GM23248 (cell line): ENCODE data around the gene RIN1. TPM values are rescaled to one million over a fixed set of nuclear protein-coding genes. Genes with fewer than 3 reads are reported as not detected.

Experiments
- DNase-seq: peaks from one replicate; pipeline ENCODE4 v3.0.0-alpha.2; 2015
- H2AFZ ChIP-seq: fragments of 200-600 bp; sonication (generic); 2 replicates; pipeline ENCODE4 v1.6.1; 2016; ENCODE audit warnings: antibody characterized with exemption
- H3F3A ChIP-seq: fragments of 200-600 bp; sonication (generic); 2 replicates; pipeline ENCODE4 v1.6.1; 2016; ENCODE audit warnings: mild to moderate bottlenecking, antibody characterized with exemption, mixed run types; ENCODE audit not compliant: insufficient read depth
- H3K27ac ChIP-seq: fragments of 200-600 bp; sonication (generic); 2 replicates; pipeline ENCODE4 v1.5.1; 2016; ENCODE audit warnings: mild to moderate bottlenecking
- H3K27me3 ChIP-seq: fragments of 200-600 bp; sonication (generic); replicated peaks from 2 replicates; pipeline ENCODE4 v1.6.1; 2016; ENCODE audit warnings: mild to moderate bottlenecking; ENCODE audit not compliant: insufficient read depth
- H3K36me3 ChIP-seq: fragments of 200-600 bp; sonication (generic); 2 replicates; pipeline ENCODE4 v1.6.1; 2016; ENCODE audit warnings: low read depth, mild to moderate bottlenecking
- H3K4me1 ChIP-seq: fragments of 200-600 bp; sonication (generic); 2 replicates; pipeline ENCODE4 v1.6.1; 2016; ENCODE audit warnings: mild to moderate bottlenecking; ENCODE audit not compliant: insufficient read depth
- H3K4me2 ChIP-seq: fragments of 200-600 bp; sonication (generic); one replicate; pipeline ENCODE4 v1.6.1; 2016; ENCODE audit warnings: mild to moderate bottlenecking; ENCODE audit not compliant: unreplicated experiment
- H3K4me3 ChIP-seq: fragments of 200-600 bp; sonication (generic); 2 replicates; pipeline ENCODE4 v1.5.1; 2016; ENCODE audit warnings: mild to moderate bottlenecking
- H3K79me2 ChIP-seq: fragments of 200-600 bp; sonication (generic); 2 replicates; pipeline ENCODE4 v1.6.1; 2016; ENCODE audit warnings: mild to moderate bottlenecking; ENCODE audit not compliant: insufficient read depth
- H3K9ac ChIP-seq: fragments of 200-600 bp; sonication (generic); 2 replicates; pipeline ENCODE4 v1.6.1; 2016; ENCODE audit warnings: mild to moderate bottlenecking
- H3K9me2 ChIP-seq: fragments of 200-600 bp; sonication (generic); 2 replicates; pipeline ENCODE4 v1.6.1; 2016; ENCODE audit warnings: mixed run types, mild to moderate bottlenecking, moderate library complexity; ENCODE audit not compliant: insufficient read depth
- H3K9me3 ChIP-seq: fragments of 200-600 bp; sonication (generic); one replicate; pipeline ENCODE4 v1.6.1; 2017; ENCODE audit warnings: low read depth
- H4K20me1 ChIP-seq: fragments of 200-600 bp; sonication (generic); 2 replicates; pipeline ENCODE4 v1.6.0; 2016; ENCODE audit not compliant: insufficient read depth
- EZH2 ChIP-seq: fragments of 200-600 bp; sonication (generic); IDR thresholded peaks from 2 replicates; pipeline ENCODE4 v1.6.1; 2018; ENCODE audit warnings: antibody characterized with exemption, mild to moderate bottlenecking; ENCODE audit not compliant: insufficient read depth, poor library complexity, severe bottlenecking
- EZH2phosphoT487 ChIP-seq: fragments of 200-600 bp; sonication (generic); IDR thresholded peaks from 2 replicates; pipeline ENCODE4 v1.6.1; 2018; ENCODE audit warnings: antibody characterized with exemption, moderate library complexity, mild to moderate bottlenecking, low read depth; ENCODE audit not compliant: insufficient read depth
- WGBS, 2 experiments: methylation state at CpG; one replicate each; pipeline ENCODE4 v1.1.6; 2015 to 2017; ENCODE audit warnings: low lambda C conversion rate in 2 of 2, low coverage in 1 of 2; ENCODE audit errors: missing lambda C conversion rate in 2 of 2; 5-methylcytosine and 5-hydroxymethylcytosine counted together
- in situ Hi-C: fragments of 300-500 bp; cut with MboI; formaldehyde crosslinking; loops from 2 replicates; pipeline ENCODE4 v1.15.0; 2020
- polyA plus RNA-seq: library from polyadenylated mRNA; unstranded; fragments of >200 nt; fragmentation: Nextera tagmentation; extraction: Ambion mirVana; gene quantifications from 2 replicates; pipeline ENCODE4 v1.2.1, GENCODE V29; 2016
- total RNA-seq: library from RNA; depleted of rRNA; stranded (reverse); fragments of >200 nt; shearing (Covaris generic); gene quantifications from 2 replicates; pipeline ENCODE4 v1.2.3, GENCODE V29; 2014

The RIN1 gene
- total and polyA plus RNA-seq, 2 experiments from 2014 or later, result 16.8 to 44.0 TPM

DNA sequence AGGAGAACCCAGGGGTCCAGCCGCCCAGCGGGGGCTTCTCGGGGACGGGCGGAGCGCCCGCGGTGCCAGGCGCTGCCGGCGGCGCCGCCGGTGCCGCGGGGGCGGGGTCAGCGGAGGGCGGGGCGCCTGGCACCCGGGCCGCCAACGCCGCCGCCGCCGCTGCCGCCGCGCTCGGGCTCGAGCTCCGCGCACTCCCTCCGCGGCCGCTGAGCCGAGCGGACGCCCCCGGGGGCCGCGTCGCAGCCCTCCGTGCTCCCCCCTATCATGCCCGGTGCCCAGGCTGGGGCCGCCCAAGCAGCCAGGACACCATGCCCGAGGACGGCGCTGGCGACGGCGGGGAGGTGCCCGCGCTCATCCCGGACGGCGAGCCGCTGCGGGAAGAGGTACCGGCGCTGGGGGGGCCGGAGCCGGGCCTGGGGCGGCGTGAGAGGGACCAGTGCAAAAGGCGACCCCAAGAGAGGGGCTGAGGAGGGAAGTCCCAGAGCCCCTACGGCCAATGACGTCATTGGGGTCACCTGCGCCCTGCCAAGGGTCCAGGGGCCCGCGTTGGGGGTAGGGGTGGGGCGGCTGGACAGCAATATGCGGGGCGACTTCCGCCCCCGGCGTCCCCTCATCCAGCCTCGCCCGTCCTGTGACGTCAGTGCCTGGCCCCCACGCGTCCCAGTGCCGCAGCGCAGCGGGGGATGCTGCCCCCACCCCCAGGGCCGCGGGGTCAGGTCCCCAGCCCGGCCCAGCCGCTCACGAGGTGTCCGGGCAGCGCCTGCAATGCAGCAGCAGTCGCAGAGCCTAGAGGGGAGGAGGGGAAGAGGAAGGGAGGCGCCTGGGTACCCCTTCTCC is 44.3 kb downstream of the RIN1 start, which contains the start of gene TMEM151A:
Gene TMEM151A (plus strand): TSS at position 189 of the 837 bp plus-strand sequence. CDS start 120 bp downstream, at position 309.
- 4 to 5% methylated on average over 47 to 58 of the region's 95 CpGs for WGBS, 2 experiments
- Histone ChIP-seq H3K4me2 (peak within 1 kb of the TSS; percentile 29), H3K9me2 (no peaks in the 10 kb centered on the region), H3K4me1 (peaks cover 13% of the 10 kb centered on the region; the same call in 1 of the 2 replicates), H2AFZ (no peak within 1 kb of the TSS), H3K9ac (no peak within 1 kb of the TSS), H3K36me3 (no peaks in the 10 kb centered on the region), H3K79me2 (peaks cover 18% of the 10 kb centered on the region), H3K4me3 (peak within 1 kb of the TSS; percentile 51), H3K9me3 (no peaks in the 10 kb centered on the region), H3K27me3 (peaks cover 11% of the 10 kb centered on the region), H3K27ac (no peak within 1 kb of the TSS), H3F3A (0 out of 2 replicates have a peak, but pooled peaks cover 10% of the 10 kb centered on the region), H4K20me1 (no peaks in the 10 kb centered on the region)
- in situ Hi-C loops, result no loop called here
- TF ChIP-seq EZH2 (no peak), EZH2phosphoT487 (no peak)
- DNase-seq, result peak; percentile 35

- WGBS, 2 experiments, result 23 to 32% methylated on average over 9 to 15 of the region's 16 CpGs
- H3K4me2 ChIP-seq, result no peak overlapping the region
These were observed 44.9 kb downstream of the RIN1 start for GRCh38 chr11:66291303-66291705.

GRCh38 chr11:66290330-66290621 is 46.0 kb downstream of the RIN1 start:
- peaks cover 14% of the 10 kb centered on the region; the same call in 1 of the 2 replicates for H3K4me1 ChIP-seq
- H3K9me3 ChIP-seq, result no peaks in the 10 kb centered on the region
- H3K27me3 ChIP-seq, result peaks cover 11% of the 10 kb centered on the region
- no peak overlapping the region for H3K4me2 ChIP-seq
- H3K9ac ChIP-seq, result no peak overlapping the region
- no peak for TF ChIP-seq EZH2phosphoT487
- no peak for TF ChIP-seq EZH2
- peaks cover 34% of the 10 kb centered on the region for H3K79me2 ChIP-seq
- 0 out of 2 replicates have a peak, but pooled peaks cover 10% of the 10 kb centered on the region for H3F3A ChIP-seq
- H4K20me1 ChIP-seq, result no peaks in the 10 kb centered on the region
- in situ Hi-C loops, result no loop called here
- WGBS, 2 experiments, result 96 to 98% methylated on average over 2 of the region's 2 CpGs
- H3K9me2 ChIP-seq, result no peaks in the 10 kb centered on the region
- no peak overlapping the region for H3K4me3 ChIP-seq
- no peak overlapping the region for H3K27ac ChIP-seq
- H2AFZ ChIP-seq, result no peak overlapping the region
- no peaks in the 10 kb centered on the region for H3K36me3 ChIP-seq
- DNase-seq, result no peak

More at GRCh38 chr11:66291303-66291705, 44.9 kb downstream of the RIN1 start:
- no peak for DNase-seq
- Histone ChIP-seq H4K20me1 (no peaks in the 10 kb centered on the region), H3K27ac (no peak overlapping the region), H3K9me3 (no peaks in the 10 kb centered on the region), H3K27me3 (peaks cover 11% of the 10 kb centered on the region), H3K9me2 (no peaks in the 10 kb centered on the region), H3K79me2 (peaks cover 24% of the 10 kb centered on the region), H3K4me1 (peaks cover 14% of the 10 kb centered on the region; the same call in 1 of the 2 replicates), H3K9ac (no peak overlapping the region), H2AFZ (no peak overlapping the region), H3K36me3 (no peaks in the 10 kb centered on the region), H3K4me3 (peak overlapping the region; percentile 51; the same call in 1 of the 2 replicates), H3F3A (0 out of 2 replicates have a peak, but pooled peaks cover 10% of the 10 kb centered on the region)
- in situ Hi-C loops, result no loop called here
- TF ChIP-seq EZH2, result peak; percentile 66
- TF ChIP-seq EZH2phosphoT487, result no peak

DNA sequence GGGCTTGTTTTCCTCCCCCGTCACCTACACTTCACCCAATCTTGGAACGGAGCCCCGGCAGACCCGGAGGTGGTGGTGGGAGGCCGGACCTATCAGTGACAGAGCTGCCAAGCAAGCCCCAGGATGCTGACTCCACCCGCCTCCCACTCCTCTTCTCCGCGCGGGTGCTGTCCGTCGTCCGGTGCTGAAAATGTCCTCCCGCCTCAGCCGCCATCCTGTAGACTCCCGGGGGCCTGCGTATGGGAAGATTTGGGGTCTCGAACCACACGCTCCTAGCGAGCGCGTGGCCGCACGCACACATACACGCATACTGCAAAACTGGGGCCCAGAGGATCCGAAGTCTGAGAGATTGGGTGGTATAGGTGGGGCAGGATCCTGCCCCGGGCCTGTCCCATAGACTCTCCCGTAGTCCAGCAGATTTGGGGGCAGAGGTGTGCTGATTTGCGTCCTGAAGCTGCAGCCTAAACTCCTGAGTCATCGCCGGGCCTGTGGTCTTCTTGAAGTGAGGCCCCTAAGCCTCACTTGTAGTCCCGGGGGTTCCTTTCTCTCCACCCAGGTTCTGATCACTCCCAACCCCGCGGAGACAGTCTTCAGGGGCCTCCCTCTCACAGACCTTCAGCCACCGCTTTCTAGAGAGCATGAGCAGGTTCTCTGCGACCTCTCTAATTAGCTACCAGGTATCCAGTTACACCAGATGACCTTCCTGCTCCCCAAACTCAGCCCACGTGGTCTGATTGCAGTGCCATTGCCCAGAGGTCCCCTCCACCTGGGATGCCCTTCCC is 46.5 kb downstream of the RIN1 start:
- Histone ChIP-seq H2AFZ (peak overlapping the region; percentile 62), H3K79me2 (peaks cover 39% of the 10 kb centered on the region), H4K20me1 (no peaks in the 10 kb centered on the region), H3K27me3 (peaks cover 11% of the 10 kb centered on the region), H3K9ac (peak overlapping the region; percentile 97), H3K9me3 (no peaks in the 10 kb centered on the region), H3K9me2 (no peaks in the 10 kb centered on the region), H3K4me1 (peaks cover 14% of the 10 kb centered on the region; the same call in 1 of the 2 replicates), H3K36me3 (no peaks in the 10 kb centered on the region), H3F3A (0 out of 2 replicates have a peak, but pooled peaks cover 10% of the 10 kb centered on the region), H3K4me3 (peak overlapping the region; percentile 95), H3K27ac (peak overlapping the region; percentile 99), H3K4me2 (peak overlapping the region; percentile 91)
- TF ChIP-seq EZH2phosphoT487 (no peak), EZH2 (no peak)
- DNase-seq, result peak; percentile 86
- in situ Hi-C loops, result no loop called here
- whole genome bisulfite sequencing, 2 experiments, result 12 to 14% methylated on average over 33 to 35 of the region's 36 CpGs
